ENCODE data around the gene ACHE.

DNA sequence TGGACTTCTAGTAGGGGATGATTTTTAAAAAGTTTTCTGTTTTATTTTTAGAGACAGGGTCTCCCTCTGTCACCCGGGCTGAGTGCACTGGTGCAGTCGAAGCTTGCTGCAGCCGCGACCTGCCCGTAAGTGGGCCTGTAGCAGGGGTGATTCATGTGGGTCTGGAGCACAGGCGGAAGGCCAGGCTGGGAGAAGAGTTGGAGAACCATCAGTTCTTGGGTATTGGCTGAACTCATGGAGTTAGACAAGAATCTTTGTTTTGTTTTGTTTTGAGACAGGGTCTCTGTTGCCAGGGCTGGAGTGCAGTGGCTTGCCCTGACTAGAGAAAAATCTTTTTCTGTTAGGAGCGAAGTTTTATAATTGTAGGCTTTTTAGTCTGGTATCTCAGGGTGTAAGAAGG, 15.0 kb downstream of the ACHE start:
- TF ChIP-seq CTCF (IDR thresholded peaks at IDR 0.05) (no peak), POLR2A (IDR thresholded peaks at IDR 0.05) (no peak)
